ENCODE data around the gene SLC22A13.

Gene SLC22A13

GRCh38 chr3:38311476-38311875 lies 45.9 kb downstream of the SLC22A13 start:
- H3K9ac ChIP-seq (ENCODE audit: low read depth, low read length), result no peak overlapping the region
- no peaks in the 10 kb centered on the region for H3K9me3 ChIP-seq (ENCODE audit: insufficient read depth, low read depth, low read length)
- no peak overlapping the region for H3K4me3 ChIP-seq (ENCODE audit: low read length)
- no peak overlapping the region for H3K27ac ChIP-seq (ENCODE audit: low read length)
- no peaks in the 10 kb centered on the region for H3K27me3 ChIP-seq (ENCODE audit: insufficient read depth, low read length)
- no peaks in the 10 kb centered on the region for H3K36me3 ChIP-seq (ENCODE audit: insufficient read depth, low read depth, low read length)
- peaks cover 6% of the 10 kb centered on the region; the same call in 1 of the 2 replicates for H3K4me1 ChIP-seq (ENCODE audit: insufficient read depth, low read length)

- Histone ChIP-seq H3K27me3 (ENCODE audit: insufficient read depth, low read length) (no peaks in the 10 kb centered on the region), H3K36me3 (ENCODE audit: insufficient read depth, low read depth, low read length) (no peaks in the 10 kb centered on the region), H3K4me1 (ENCODE audit: insufficient read depth, low read length) (peaks cover 6% of the 10 kb centered on the region; the same call in 1 of the 2 replicates), H3K27ac (ENCODE audit: low read length) (no peak overlapping the region), H3K9ac (ENCODE audit: low read depth, low read length) (no peak overlapping the region), H3K4me3 (ENCODE audit: low read length) (no peak overlapping the region), H3K9me3 (ENCODE audit: insufficient read depth, low read depth, low read length) (no peaks in the 10 kb centered on the region)
Measured at GRCh38 chr3:38311941-38312340, 46.3 kb downstream of the SLC22A13 start.

GRCh38 chr3:38312356-38312755 lies 46.7 kb downstream of the SLC22A13 start:
- Histone ChIP-seq H3K27me3 (ENCODE audit: insufficient read depth, low read length) (no peaks in the 10 kb centered on the region), H3K36me3 (ENCODE audit: insufficient read depth, low read depth, low read length) (no peaks in the 10 kb centered on the region), H3K9ac (ENCODE audit: low read depth, low read length) (no peak overlapping the region), H3K9me3 (ENCODE audit: insufficient read depth, low read depth, low read length) (no peaks in the 10 kb centered on the region), H3K4me3 (ENCODE audit: low read length) (no peak overlapping the region), H3K4me1 (ENCODE audit: insufficient read depth, low read length) (peaks cover 6% of the 10 kb centered on the region; the same call in 1 of the 2 replicates), H3K27ac (ENCODE audit: low read length) (no peak overlapping the region)

- no peak overlapping the region for H3K9ac ChIP-seq (ENCODE audit: low read depth, low read length)
- no peaks in the 10 kb centered on the region for H3K36me3 ChIP-seq (ENCODE audit: insufficient read depth, low read depth, low read length)
- H3K4me1 ChIP-seq (ENCODE audit: insufficient read depth, low read length), result peaks cover 6% of the 10 kb centered on the region; the same call in 1 of the 2 replicates
- no peak overlapping the region for H3K4me3 ChIP-seq (ENCODE audit: low read length)
- H3K27ac ChIP-seq (ENCODE audit: low read length), result no peak overlapping the region
- H3K27me3 ChIP-seq (ENCODE audit: insufficient read depth, low read length), result no peaks in the 10 kb centered on the region
- H3K9me3 ChIP-seq (ENCODE audit: insufficient read depth, low read depth, low read length), result no peaks in the 10 kb centered on the region
Measured at GRCh38 chr3:38313263-38313662, 47.7 kb downstream of the SLC22A13 start.

- no peaks in the 10 kb centered on the region for H3K27me3 ChIP-seq (ENCODE audit: insufficient read depth, low read length)
- H3K4me1 ChIP-seq (ENCODE audit: insufficient read depth, low read length), result peaks cover 6% of the 10 kb centered on the region; the same call in 1 of the 2 replicates
- H3K9me3 ChIP-seq (ENCODE audit: insufficient read depth, low read depth, low read length), result no peaks in the 10 kb centered on the region
- no peak overlapping the region for H3K27ac ChIP-seq (ENCODE audit: low read length)
- H3K36me3 ChIP-seq (ENCODE audit: insufficient read depth, low read depth, low read length), result no peaks in the 10 kb centered on the region
- no peak overlapping the region for H3K4me3 ChIP-seq (ENCODE audit: low read length)
- H3K9ac ChIP-seq (ENCODE audit: low read depth, low read length), result no peak overlapping the region
Measured at GRCh38 chr3:38313695-38314094, 48.1 kb downstream of the SLC22A13 start.

- H3K27me3 ChIP-seq (ENCODE audit: insufficient read depth, low read length), result no peaks in the 10 kb centered on the region
- H3K9me3 ChIP-seq (ENCODE audit: insufficient read depth, low read depth, low read length), result no peaks in the 10 kb centered on the region
- H3K4me1 ChIP-seq (ENCODE audit: insufficient read depth, low read length), result peaks cover 6% of the 10 kb centered on the region; the same call in 1 of the 2 replicates
- no peak overlapping the region for H3K27ac ChIP-seq (ENCODE audit: low read length)
- H3K9ac ChIP-seq (ENCODE audit: low read depth, low read length), result no peak overlapping the region
- no peak overlapping the region for H3K4me3 ChIP-seq (ENCODE audit: low read length)
- no peaks in the 10 kb centered on the region for H3K36me3 ChIP-seq (ENCODE audit: insufficient read depth, low read depth, low read length)
Measured at GRCh38 chr3:38314112-38314763, 48.6 kb downstream of the SLC22A13 start.

- H3K4me1 ChIP-seq (ENCODE audit: insufficient read depth, low read length), result peaks cover 6% of the 10 kb centered on the region; the same call in 1 of the 2 replicates
- no peaks in the 10 kb centered on the region for H3K27me3 ChIP-seq (ENCODE audit: insufficient read depth, low read length)
- no peak overlapping the region for H3K9ac ChIP-seq (ENCODE audit: low read depth, low read length)
Measured at GRCh38 chr3:38314764-38315487, 49.3 kb downstream of the SLC22A13 start.

GRCh38 chr3:38315488-38316230 lies 50.0 kb downstream of the SLC22A13 start:
- no peaks in the 10 kb centered on the region for H3K36me3 ChIP-seq (ENCODE audit: insufficient read depth, low read depth, low read length)
- peaks cover 6% of the 10 kb centered on the region; the same call in 1 of the 2 replicates for H3K4me1 ChIP-seq (ENCODE audit: insufficient read depth, low read length)
- no peaks in the 10 kb centered on the region for H3K27me3 ChIP-seq (ENCODE audit: insufficient read depth, low read length)
- H3K27ac ChIP-seq (ENCODE audit: low read length), result no peak overlapping the region
- no peaks in the 10 kb centered on the region for H3K9me3 ChIP-seq (ENCODE audit: insufficient read depth, low read depth, low read length)
- H3K9ac ChIP-seq (ENCODE audit: low read depth, low read length), result no peak overlapping the region
- no peak overlapping the region for H3K4me3 ChIP-seq (ENCODE audit: low read length)

More at GRCh38 chr3:38314764-38315487, 49.3 kb downstream of the SLC22A13 start:
- no peak overlapping the region for H3K27ac ChIP-seq (ENCODE audit: low read length)
- no peak overlapping the region for H3K4me3 ChIP-seq (ENCODE audit: low read length)
- no peaks in the 10 kb centered on the region for H3K9me3 ChIP-seq (ENCODE audit: insufficient read depth, low read depth, low read length)
- no peaks in the 10 kb centered on the region for H3K36me3 ChIP-seq (ENCODE audit: insufficient read depth, low read depth, low read length)

- Histone ChIP-seq H3K27ac (ENCODE audit: low read length) (no peak overlapping the region), H3K4me1 (ENCODE audit: insufficient read depth, low read length) (peaks cover 6% of the 10 kb centered on the region; the same call in 1 of the 2 replicates), H3K9ac (ENCODE audit: low read depth, low read length) (no peak overlapping the region), H3K36me3 (ENCODE audit: insufficient read depth, low read depth, low read length) (no peaks in the 10 kb centered on the region), H3K27me3 (ENCODE audit: insufficient read depth, low read length) (no peaks in the 10 kb centered on the region), H3K9me3 (ENCODE audit: insufficient read depth, low read depth, low read length) (no peaks in the 10 kb centered on the region), H3K4me3 (ENCODE audit: low read length) (no peak overlapping the region)
Measured at GRCh38 chr3:38316356-38317191, 51.0 kb downstream of the SLC22A13 start.

- Histone ChIP-seq H3K4me1 (ENCODE audit: insufficient read depth, low read length) (peaks cover 6% of the 10 kb centered on the region; the same call in 1 of the 2 replicates), H3K4me3 (ENCODE audit: low read length) (no peak overlapping the region), H3K9me3 (ENCODE audit: insufficient read depth, low read depth, low read length) (no peaks in the 10 kb centered on the region), H3K36me3 (ENCODE audit: insufficient read depth, low read depth, low read length) (no peaks in the 10 kb centered on the region), H3K27me3 (ENCODE audit: insufficient read depth, low read length) (no peaks in the 10 kb centered on the region), H3K27ac (ENCODE audit: low read length) (no peak overlapping the region), H3K9ac (ENCODE audit: low read depth, low read length) (no peak overlapping the region)
Measured at GRCh38 chr3:38317192-38317759, 51.7 kb downstream of the SLC22A13 start.
